ENCODE measurements around the gene SORBS1.

DNA sequence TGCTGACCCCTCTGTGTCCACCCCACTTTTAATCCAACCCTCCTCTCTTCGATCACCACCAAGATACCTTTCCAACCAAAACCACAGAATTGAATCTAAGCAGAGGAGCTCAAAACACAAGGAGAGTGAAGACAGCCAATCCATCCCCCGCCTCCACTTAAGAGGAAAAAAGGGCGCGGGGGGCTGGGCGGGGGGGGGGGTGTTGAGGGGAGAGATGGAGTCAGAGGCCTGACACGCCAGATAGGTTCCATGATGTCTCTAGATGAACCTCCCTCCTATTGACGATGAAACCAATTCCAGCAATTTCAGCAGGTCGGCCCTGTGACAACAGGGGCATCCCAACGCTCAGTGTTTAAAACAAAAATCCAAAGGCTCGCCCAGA is 1.3 kb downstream of the SORBS1 start:
- TF ChIP-seq, protein P1, sequence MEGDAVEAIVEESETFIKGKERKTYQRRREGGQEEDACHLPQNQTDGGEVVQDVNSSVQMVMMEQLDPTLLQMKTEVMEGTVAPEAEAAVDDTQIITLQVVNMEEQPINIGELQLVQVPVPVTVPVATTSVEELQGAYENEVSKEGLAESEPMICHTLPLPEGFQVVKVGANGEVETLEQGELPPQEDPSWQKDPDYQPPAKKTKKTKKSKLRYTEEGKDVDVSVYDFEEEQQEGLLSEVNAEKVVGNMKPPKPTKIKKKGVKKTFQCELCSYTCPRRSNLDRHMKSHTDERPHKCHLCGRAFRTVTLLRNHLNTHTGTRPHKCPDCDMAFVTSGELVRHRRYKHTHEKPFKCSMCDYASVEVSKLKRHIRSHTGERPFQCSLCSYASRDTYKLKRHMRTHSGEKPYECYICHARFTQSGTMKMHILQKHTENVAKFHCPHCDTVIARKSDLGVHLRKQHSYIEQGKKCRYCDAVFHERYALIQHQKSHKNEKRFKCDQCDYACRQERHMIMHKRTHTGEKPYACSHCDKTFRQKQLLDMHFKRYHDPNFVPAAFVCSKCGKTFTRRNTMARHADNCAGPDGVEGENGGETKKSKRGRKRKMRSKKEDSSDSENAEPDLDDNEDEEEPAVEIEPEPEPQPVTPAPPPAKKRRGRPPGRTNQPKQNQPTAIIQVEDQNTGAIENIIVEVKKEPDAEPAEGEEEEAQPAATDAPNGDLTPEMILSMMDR (IDR thresholded peaks at IDR 0.05): no peak
- TF ChIP-seq POLR2A (IDR thresholded peaks at IDR 0.05): no peak
